HEK293 (cell line): Measurements from ENCODE around the gene RNF121.

Source experiments
- CTCF ChIA-PET: fragments of 350-600 bp; formaldehyde crosslinking; extraction: SDS; loops from one replicate; lab custom pipeline; 2021; ENCODE audit warnings: antibody characterized with exemption; lab: Yijun Ruan, JAX
- POLR2A ChIA-PET: fragments of 300-600 bp; formaldehyde crosslinking; extraction: SDS; loops from one replicate; lab custom pipeline; 2020; ENCODE audit warnings: antibody characterized with exemption, inconsistent platforms; lab: Yijun Ruan, JAX
- H3K27ac ChIP-seq: fragments of 200-500 bp; sonication (Bioruptor generic); 2 replicates; pipeline ENCODE4 v1.5.1; 2014; ENCODE audit warnings: low read depth, low read length, control low read depth, inconsistent platforms; ENCODE audit errors: extremely low read depth
- H3K36me3 ChIP-seq, 2 experiments: fragments of 200-500 bp in 1 of 2; sonication (Bioruptor generic) in 1 of 2; 1 replicate in 1 of 2; 2 replicates in 1 of 2; pipeline ENCODE4 v1.5.1; 2014 to 2017; ENCODE audit warnings: inconsistent platforms in 2 of 2, low read length in 2 of 2; ENCODE audit not compliant: control insufficient read depth in 2 of 2, insufficient read depth in 1 of 2
- H3K4me1 ChIP-seq: fragments of 200-500 bp; sonication (Bioruptor generic); 2 replicates; pipeline ENCODE4 v1.5.1; 2014; ENCODE audit warnings: mild to moderate bottlenecking, low read length, inconsistent platforms; ENCODE audit not compliant: control insufficient read depth, insufficient read depth
- H3K4me3 ChIP-seq: 2 replicates; pipeline ENCODE4 v1.5.1; 2011; ENCODE audit warnings: low read depth, mild to moderate bottlenecking, control low read depth, low read length, moderate library complexity
- H3K9me3 ChIP-seq: fragments of 200-500 bp; sonication (Bioruptor generic); 2 replicates; pipeline ENCODE4 v1.5.1; 2014; ENCODE audit warnings: low read depth, low read length, inconsistent platforms; ENCODE audit not compliant: control insufficient read depth, insufficient read depth
- BCL11A ChIP-seq: fragments of 450-650 bp; formaldehyde crosslinking; IDR thresholded peaks from 2 replicates; pipeline ENCODE4 v1.5.1; 2016; ENCODE audit warnings: low read depth, missing biosample characterization, missing genetic modification characterization
- BCL6B ChIP-seq: fragments of 450-650 bp; formaldehyde crosslinking; IDR thresholded peaks from 2 replicates; pipeline ENCODE4 v1.5.1; 2017; ENCODE audit warnings: missing biosample characterization, missing genetic modification characterization
- KLF7 ChIP-seq: fragments of 450-650 bp; formaldehyde crosslinking; IDR thresholded peaks from 2 replicates; pipeline ENCODE4 v1.5.1; 2016; ENCODE audit warnings: missing biosample characterization, missing genetic modification characterization, borderline replicate concordance
- PRDM1 ChIP-seq: fragments of 450-650 bp; formaldehyde crosslinking; IDR thresholded peaks from 2 replicates; pipeline ENCODE4; 2016; ENCODE audit warnings: missing biosample characterization, missing genetic modification characterization
- PRDM4 ChIP-seq: fragments of 450-650 bp; formaldehyde crosslinking; IDR thresholded peaks from 2 replicates; pipeline ENCODE4 v1.5.1; 2017; ENCODE audit warnings: missing biosample characterization, missing genetic modification characterization
- TRIM28 ChIP-seq: IDR thresholded peaks from 2 replicates; pipeline ENCODE4 v1.6.1; 2011; ENCODE audit warnings: low read length, control low read depth, borderline replicate concordance
- ZBTB1 ChIP-seq: fragments of 450-650 bp; formaldehyde crosslinking; IDR thresholded peaks from 2 replicates; pipeline ENCODE4 v1.5.1; 2016; ENCODE audit warnings: missing biosample characterization, missing genetic modification characterization
- ZBTB20 ChIP-seq: fragments of 450-650 bp; formaldehyde crosslinking; IDR thresholded peaks from 2 replicates; pipeline ENCODE4 v1.5.1; 2016; ENCODE audit warnings: missing biosample characterization, missing genetic modification characterization
- ZBTB21 ChIP-seq: fragments of 450-650 bp; formaldehyde crosslinking; IDR thresholded peaks from 2 replicates; pipeline ENCODE4 v1.5.1; 2017; ENCODE audit warnings: missing biosample characterization, missing genetic modification characterization
- ZBTB8A ChIP-seq: fragments of 450-650 bp; formaldehyde crosslinking; IDR thresholded peaks from 2 replicates; pipeline ENCODE4 v1.5.1; 2016; ENCODE audit warnings: missing biosample characterization, missing genetic modification characterization
- ZNF148 ChIP-seq: fragments of 450-650 bp; formaldehyde crosslinking; IDR thresholded peaks from 2 replicates; pipeline ENCODE4 v1.5.0; 2017; ENCODE audit warnings: missing biosample characterization, missing genetic modification characterization, borderline replicate concordance
- ZNF18 ChIP-seq: fragments of 450-650 bp; formaldehyde crosslinking; IDR thresholded peaks from 2 replicates; pipeline ENCODE4 v1.5.1; 2016; ENCODE audit warnings: missing biosample characterization, missing genetic modification characterization
- ZNF350 ChIP-seq: fragments of 450-650 bp; formaldehyde crosslinking; IDR thresholded peaks from 2 replicates; pipeline ENCODE4 v1.5.0; 2017; ENCODE audit warnings: missing biosample characterization, mild to moderate bottlenecking, missing genetic modification characterization
- ZNF426 ChIP-seq: fragments of 450-650 bp; formaldehyde crosslinking; IDR thresholded peaks from 2 replicates; pipeline ENCODE4 v1.5.1; 2017; ENCODE audit warnings: missing biosample characterization, missing genetic modification characterization, mild to moderate bottlenecking, inconsistent platforms, moderate library complexity
- ZNF48 ChIP-seq: fragments of 450-650 bp; formaldehyde crosslinking; IDR thresholded peaks from 2 replicates; pipeline ENCODE4 v1.5.1; 2016; ENCODE audit warnings: missing biosample characterization, missing genetic modification characterization
- ZNF513 ChIP-seq: fragments of 450-650 bp; IDR thresholded peaks from 2 replicates; pipeline ENCODE4 v1.5.1; 2018; ENCODE audit warnings: missing biosample characterization, missing genetic modification characterization
- ZNF664 ChIP-seq: fragments of 450-650 bp; formaldehyde crosslinking; IDR thresholded peaks from 2 replicates; pipeline ENCODE4 v1.5.1; 2016; ENCODE audit warnings: missing biosample characterization, missing genetic modification characterization
- ZNF830 ChIP-seq: fragments of 450-650 bp; IDR thresholded peaks from 2 replicates; pipeline ENCODE4 v1.5.0; 2018; ENCODE audit warnings: missing biosample characterization, missing genetic modification characterization, low read depth, mild to moderate bottlenecking, moderate library complexity
- ZSCAN18 ChIP-seq: fragments of 450-650 bp; formaldehyde crosslinking; IDR thresholded peaks from 2 replicates; pipeline ENCODE4 v1.5.1; 2016; ENCODE audit warnings: missing biosample characterization, missing genetic modification characterization
- ZSCAN4 ChIP-seq: fragments of 450-650 bp; formaldehyde crosslinking; IDR thresholded peaks from 2 replicates; pipeline ENCODE4 v1.5.1; 2017; ENCODE audit warnings: missing biosample characterization, missing genetic modification characterization

Gene RNF121

GRCh38 chr11:72042064-72042745 is 113.4 kb downstream of the RNF121 start:
- POLR2A ChIA-PET: no interaction called here
- peak overlapping the region; percentile 59 for H3K4me3 ChIP-seq
- TF ChIP-seq ZNF664 (tag by site-specific recombination): peak; percentile 77
- peak; percentile 82 for TF ChIP-seq PRDM1
- peak; percentile 37; the same call in 1 of the 2 replicates for TF ChIP-seq ZBTB20 (tag by site-specific recombination)
- no peak for TF ChIP-seq ZNF48 (tag by site-specific recombination)
- no peak for TF ChIP-seq ZNF830 (tag by site-specific recombination)
- TF ChIP-seq PRDM4 (tag by site-specific recombination): 0 out of 2 replicates have a peak, but pooled peaks have one; percentile 12
- TF ChIP-seq, all 188 proteins: peak for 4

GRCh38 chr11:72045849-72046248 is 117.0 kb downstream of the RNF121 start:
- H3K4me3 ChIP-seq: no peak overlapping the region
- ChIA-PET CTCF (no interaction called here), POLR2A (no interaction called here)
- no peak overlapping the region for H3K27ac ChIP-seq
- H3K9me3 ChIP-seq: no peaks in the 10 kb centered on the region
- H3K4me1 ChIP-seq: 0 out of 2 replicates have a peak, but pooled peaks cover 2% of the 10 kb centered on the region
- peaks cover 3 to 13% of the 10 kb centered on the region in 2 experiments; a peak in 2 of 3 replicates for H3K36me3 ChIP-seq
- TF ChIP-seq ZSCAN4 (tag by site-specific recombination) (no peak), BCL6B (tag by site-specific recombination) (no peak), ZBTB1 (tag by site-specific recombination) (no peak), TRIM28 (no peak), KLF7 (no peak), ZNF48 (tag by site-specific recombination) (no peak), ZBTB8A (tag by site-specific recombination) (no peak), BCL11A (tag by site-specific recombination) (no peak), ZNF350 (tag by site-specific recombination) (no peak), ZNF148 (tag by site-specific recombination) (no peak), ZBTB21 (no peak), ZSCAN18 (tag by site-specific recombination) (no peak), ZNF18 (no peak), ZNF426 (no peak), ZNF513 (tag by site-specific recombination) (no peak)

More at GRCh38 chr11:72042064-72042745, 113.4 kb downstream of the RNF121 start:
- Histone ChIP-seq H3K36me3 (peaks cover 0 to 3% of the 10 kb centered on the region in 2 experiments; a peak in 1 of 3 replicates), H3K27ac (peak overlapping the region; percentile 84), H3K9me3 (no peaks in the 10 kb centered on the region), H3K4me1 (peaks cover 22% of the 10 kb centered on the region)
- CTCF ChIA-PET: interaction anchor here (0.6 to 1.3 kb wide), 4 partner anchors 13 to 389 kb away, joined by 3 read pairs; no protein-coding TSS in a partner anchor
